ENCODE results near the gene CFAP107. TPM values are rescaled to one million over a fixed set of nuclear protein-coding genes. Genes with fewer than 3 reads are reported as not detected.
"Not testable (repeated sequence)": the region's sequence is repeated elsewhere in the genome, so short reads cannot be mapped to it uniquely, and the experiment has no call there.

The CFAP107 gene, protein sequence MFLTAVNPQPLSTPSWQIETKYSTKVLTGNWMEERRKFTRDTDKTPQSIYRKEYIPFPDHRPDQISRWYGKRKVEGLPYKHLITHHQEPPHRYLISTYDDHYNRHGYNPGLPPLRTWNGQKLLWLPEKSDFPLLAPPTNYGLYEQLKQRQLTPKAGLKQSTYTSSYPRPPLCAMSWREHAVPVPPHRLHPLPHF
- not detected in 2 replicates for total RNA-seq

GRCh38 chr1:12745992-12746323 is at the start of gene CFAP107:
Gene CFAP107, plus strand, starts transcription at chr1:12746200. Its CDS starts 231 bp downstream, at chr1:12746431.
- intact Hi-C loops (cut with micrococcal nuclease), result no loop called here

- intact Hi-C loops (cut with micrococcal nuclease), result no loop called here
Observed at GRCh38 chr1:12696658-12697057, 49.3 kb upstream of the CFAP107 start.

DNA sequence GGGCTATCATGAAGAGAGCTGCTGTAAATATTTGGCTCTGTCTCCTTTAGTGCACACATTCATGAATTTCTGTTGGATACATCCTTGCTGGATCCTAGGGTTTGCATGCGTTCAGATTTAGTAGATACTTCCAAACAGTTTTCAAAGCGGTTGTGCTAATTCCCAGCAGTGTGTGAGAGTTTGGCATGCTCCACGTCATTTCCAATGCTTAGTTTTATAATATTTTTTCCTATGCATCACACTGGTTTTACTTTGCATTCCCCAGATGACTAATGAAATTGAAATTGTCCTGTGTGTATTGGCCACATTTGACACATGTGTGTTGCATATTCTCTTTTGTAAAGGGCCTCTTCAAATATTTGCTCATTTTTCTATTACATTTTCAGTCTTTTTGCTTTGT is 48.6 kb upstream of the CFAP107 start:
- intact Hi-C loops (cut with micrococcal nuclease), result no loop called here

GRCh38 chr1:12703821-12704451 is 42.1 kb upstream of the CFAP107 start:
- intact Hi-C loops (cut with micrococcal nuclease), result no loop called here

DNA sequence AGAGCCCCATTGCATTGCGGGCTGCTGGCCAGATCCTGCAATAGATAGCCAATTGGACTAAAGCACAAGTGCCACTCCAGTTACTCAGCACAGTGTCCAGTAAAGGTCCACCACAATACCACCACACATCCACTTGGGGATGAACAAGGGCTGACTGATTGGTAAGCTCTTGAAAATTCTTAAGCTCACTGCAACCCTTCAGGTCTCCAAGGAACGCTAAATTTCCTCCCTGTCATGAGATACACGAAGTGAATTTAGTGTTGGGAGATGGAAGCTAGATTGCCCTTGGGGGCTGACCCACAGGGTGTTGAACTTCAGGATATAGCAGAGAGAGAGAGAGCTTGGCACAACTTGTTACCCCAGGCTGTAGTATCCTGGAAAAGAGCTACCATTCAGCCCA is 39.9 kb upstream of the CFAP107 start:
- intact Hi-C loops (cut with micrococcal nuclease), result no loop called here

DNA sequence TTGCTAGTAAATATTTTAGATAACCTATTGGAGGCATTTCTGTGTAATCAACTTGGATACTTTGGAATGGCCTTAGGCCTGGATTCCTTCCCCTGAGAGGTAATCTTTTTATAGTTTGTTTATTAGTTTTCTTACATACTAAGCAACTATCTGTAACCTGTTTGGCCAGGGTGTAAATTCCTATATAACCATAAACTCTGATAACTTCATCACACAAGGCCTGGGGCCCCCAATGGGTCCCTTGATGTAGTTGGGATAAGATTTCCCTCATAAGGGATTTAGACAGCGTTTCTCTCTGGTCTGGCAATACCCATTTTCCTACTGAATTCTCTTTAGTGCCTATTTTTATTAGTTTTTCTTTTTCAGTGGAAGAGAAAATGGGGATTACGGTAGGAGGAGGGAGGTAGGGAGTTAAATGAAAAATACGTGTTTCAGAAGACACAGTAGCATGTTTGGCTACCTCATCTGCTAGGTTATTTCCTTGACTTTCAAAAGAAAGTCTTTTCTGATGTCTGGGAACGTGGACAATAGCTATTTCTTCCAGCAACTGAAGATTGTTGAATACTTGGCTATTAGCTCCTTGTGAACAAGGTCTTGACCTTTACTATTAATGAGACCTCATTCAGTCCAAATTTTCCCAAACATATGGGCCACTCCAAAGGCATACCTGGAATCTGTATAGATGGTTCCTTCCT is 37.5 kb upstream of the CFAP107 start:
- intact Hi-C loops (cut with micrococcal nuclease), result no loop called here

GRCh38 chr1:12709091-12709491 is 36.9 kb upstream of the CFAP107 start:
- intact Hi-C loops (cut with micrococcal nuclease), result no loop called here

GRCh38 chr1:12709696-12710095 is 36.3 kb upstream of the CFAP107 start:
- intact Hi-C loops (cut with micrococcal nuclease), result no loop called here

GRCh38 chr1:12711536-12711935 is 34.5 kb upstream of the CFAP107 start:
- intact Hi-C loops (cut with micrococcal nuclease), result no loop called here

- intact Hi-C loops (cut with micrococcal nuclease), result no loop called here
Observed at GRCh38 chr1:12712076-12712475, 33.9 kb upstream of the CFAP107 start.

GRCh38 chr1:12712929-12713328 is 33.1 kb upstream of the CFAP107 start:
- intact Hi-C loops (cut with micrococcal nuclease), result no loop called here

- intact Hi-C loops (cut with micrococcal nuclease), result not testable (repeated sequence)
Observed at GRCh38 chr1:12713651-12714050, 32.3 kb upstream of the CFAP107 start.

DNA sequence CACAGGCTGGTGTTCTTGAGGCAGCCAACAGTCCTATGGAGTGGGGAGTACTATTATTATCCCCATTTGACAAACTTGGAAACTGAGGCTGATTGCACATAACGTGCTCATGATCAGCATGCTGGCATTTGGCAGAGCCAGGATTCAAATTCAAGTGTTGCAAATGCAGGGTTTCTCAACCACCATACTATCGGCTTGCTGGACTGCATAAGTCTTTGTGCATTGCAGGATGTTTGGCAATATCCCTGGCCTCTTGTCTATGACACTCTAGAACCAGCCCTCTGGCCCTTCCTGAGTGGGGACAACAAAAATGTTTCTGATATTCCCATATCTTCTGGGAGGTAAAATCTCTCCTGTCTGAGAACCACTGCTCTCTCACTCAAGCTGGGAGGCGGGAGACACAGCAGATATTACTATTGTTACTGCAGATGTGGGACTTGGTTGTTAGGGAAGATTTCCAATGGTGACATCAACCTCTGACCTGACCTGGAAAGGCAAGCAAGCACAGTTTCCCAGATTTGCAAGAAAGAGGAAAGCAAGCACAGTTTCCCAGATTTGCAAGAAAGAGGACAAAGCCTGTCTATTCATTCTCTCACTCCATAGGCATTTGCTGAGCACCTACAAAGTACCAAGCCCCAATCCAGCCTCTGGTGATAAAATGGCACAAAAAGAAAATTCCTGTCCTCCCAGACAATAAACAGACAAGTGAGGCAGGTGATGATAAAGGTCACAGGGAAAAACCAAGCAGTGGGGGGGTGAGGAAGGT is 31.1 kb upstream of the CFAP107 start:
- intact Hi-C loops (cut with micrococcal nuclease), result no loop called here

GRCh38 chr1:12715896-12716437 is 30.0 kb upstream of the CFAP107 start, which contains the start of gene AADACL3:
Gene AADACL3, plus strand, starts transcription at chr1:12716110. Its CDS starts 67 bp downstream, at chr1:12716177.
- intact Hi-C loops (cut with micrococcal nuclease), result no loop called here

- intact Hi-C loops (cut with micrococcal nuclease), result no loop called here
Observed at GRCh38 chr1:12717301-12717838, 28.6 kb upstream of the CFAP107 start.

- intact Hi-C loops (cut with micrococcal nuclease), result no loop called here
Observed at GRCh38 chr1:12722626-12723025, 23.4 kb upstream of the CFAP107 start.

- intact Hi-C loops (cut with micrococcal nuclease), result no loop called here
Observed at GRCh38 chr1:12728391-12728790, 17.6 kb upstream of the CFAP107 start.

- intact Hi-C loops (cut with micrococcal nuclease), result no loop called here
Observed at GRCh38 chr1:12730156-12730555, 15.8 kb upstream of the CFAP107 start.

DNA sequence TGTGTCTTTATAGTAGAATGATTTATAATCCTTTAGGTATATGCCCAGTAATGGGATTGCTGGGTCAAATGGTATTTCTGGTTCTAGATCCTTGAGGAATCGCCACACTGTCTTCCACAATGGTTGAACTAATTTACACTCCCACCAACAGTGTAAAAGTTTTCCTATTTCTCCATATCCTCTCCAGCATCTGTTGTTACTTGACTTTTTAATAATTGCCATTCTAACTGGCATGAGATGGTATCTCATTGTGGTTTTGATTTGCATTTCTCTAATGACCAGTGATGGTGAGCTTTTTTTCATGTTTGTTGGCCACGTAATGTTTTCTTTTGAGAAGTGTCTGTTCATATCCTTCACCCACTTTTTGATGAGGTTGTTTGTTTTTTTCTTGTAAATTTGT is 14.9 kb upstream of the CFAP107 start:
- intact Hi-C loops (cut with micrococcal nuclease), result not testable (repeated sequence)

DNA sequence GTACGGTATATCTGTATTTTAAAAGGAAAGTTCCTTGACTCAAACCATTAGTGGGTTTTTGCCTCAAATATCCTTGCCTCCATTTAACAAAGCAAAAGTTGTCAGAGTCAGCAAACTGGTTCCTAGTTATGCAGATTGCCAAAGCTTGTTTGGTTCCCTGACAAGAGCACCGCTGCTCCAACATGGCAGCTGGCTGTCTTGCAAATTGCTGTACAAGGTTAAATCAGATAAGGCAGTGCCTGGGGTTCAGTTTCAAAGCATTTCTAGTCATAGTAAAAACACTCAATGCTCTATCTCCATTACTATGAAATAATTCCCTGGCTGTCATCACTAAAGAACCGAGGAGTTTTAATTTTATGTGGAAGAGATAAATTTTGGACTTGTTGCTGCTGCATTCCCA is 11.3 kb upstream of the CFAP107 start:
- intact Hi-C loops (cut with micrococcal nuclease), result no loop called here

GRCh38 chr1:12738934-12739333 is 7.1 kb upstream of the CFAP107 start:
- intact Hi-C loops (cut with micrococcal nuclease), result no loop called here

Data from T-helper 1 cell treated with Interleukin-12 subunit alpha and Interleukin-12 subunit beta and Interleukin-4 antibody, amounts not matched to agents 30 ng/mL and 1 ng/mL, for 36 hours (primary cell).